Skin of body (tissue), 2 donors: ENCODE results near the gene HDAC4. TPM values are rescaled to one million over a fixed set of nuclear protein-coding genes. Genes with fewer than 3 reads are reported as not detected.

Source experiments
- DNase-seq: peaks from one replicate; lab custom pipeline; 2025; lab: John Stamatoyannopoulos, UW
- total RNA-seq: library from RNA; depleted of rRNA; stranded (reverse); fragments of >200 nt; gene quantifications from one replicate; pipeline ENCODE4 v1.2.3, GENCODE V29; 2014

Gene HDAC4
- total RNA-seq, 1 donor from 2014 or later: 22.8 TPM

DNA sequence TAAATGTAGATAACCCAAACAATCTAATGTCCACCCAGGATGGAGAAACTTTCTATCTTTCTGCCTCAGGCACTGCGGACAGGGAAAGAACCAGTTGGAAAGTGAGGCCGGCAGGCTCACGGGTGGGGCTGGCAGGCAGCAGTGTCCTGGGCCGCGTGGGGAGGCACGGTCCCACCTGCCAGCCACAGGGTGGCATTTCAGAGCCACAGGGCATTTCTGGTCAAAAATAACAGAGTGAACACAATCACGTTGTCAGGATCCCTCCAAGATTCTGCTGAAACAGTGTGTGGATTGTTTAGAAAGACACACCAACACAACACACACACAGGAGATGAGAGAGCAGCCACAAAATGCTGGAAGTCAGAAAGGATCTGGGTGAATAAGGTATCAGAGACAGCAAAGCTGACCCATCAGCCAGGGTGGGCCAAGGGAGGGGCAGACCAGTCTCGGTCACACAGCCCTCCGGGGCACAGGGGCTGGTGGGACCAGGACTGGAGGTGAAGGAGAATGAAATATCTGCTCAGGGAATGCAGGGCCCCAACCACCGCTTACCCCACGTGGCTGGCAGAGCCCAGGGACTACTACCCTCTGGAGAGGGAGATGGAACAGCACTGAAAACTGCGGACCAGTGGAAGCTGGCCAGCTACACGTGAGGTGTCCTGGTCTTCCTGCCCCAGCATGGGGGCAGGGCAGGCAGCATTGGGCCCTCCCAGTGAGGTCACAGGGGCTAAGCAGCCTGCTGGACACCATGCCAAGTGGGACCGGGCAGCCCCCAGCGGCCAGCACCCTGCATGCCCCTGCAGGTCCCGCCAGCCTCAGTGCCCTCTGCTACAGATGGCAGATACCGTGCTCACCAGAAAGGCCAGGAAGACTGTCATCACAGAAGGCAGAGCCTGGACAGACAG is 173.9 kb downstream of the HDAC4 start:
- DNase-seq: no peak

DNA sequence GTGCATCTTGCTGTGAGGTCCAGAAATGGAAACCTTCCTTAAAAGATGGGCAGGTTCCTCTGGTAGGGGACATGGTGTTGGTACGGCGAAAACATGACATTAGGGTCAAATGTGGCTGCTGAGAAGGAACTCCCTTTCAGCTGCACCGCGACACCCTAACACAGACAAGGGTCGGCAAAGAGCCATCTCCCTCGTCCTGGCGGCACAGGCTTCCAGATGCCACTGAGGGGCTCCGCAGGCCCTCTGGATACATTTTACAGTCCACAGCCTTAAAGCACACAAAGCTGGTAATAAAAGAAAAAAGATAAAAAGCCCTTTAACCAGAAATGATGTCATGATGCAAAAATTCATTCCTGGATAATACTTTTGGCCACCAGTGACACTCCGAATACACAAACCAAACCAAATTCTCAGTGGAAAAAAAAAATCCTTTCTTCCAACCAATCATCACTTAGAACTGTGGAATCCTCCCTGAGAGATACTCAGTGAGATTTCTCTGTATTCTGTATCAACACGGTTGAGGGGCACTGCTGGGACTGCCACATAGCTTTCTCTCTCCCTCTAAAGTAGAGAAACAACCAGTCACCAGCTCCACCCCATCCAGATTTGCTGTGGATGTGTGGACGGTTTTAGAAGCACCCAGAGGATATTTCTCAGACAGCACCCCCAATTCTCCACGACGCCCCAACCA is 174.8 kb downstream of the HDAC4 start:
- DNase-seq: peak; percentile 85

DNA sequence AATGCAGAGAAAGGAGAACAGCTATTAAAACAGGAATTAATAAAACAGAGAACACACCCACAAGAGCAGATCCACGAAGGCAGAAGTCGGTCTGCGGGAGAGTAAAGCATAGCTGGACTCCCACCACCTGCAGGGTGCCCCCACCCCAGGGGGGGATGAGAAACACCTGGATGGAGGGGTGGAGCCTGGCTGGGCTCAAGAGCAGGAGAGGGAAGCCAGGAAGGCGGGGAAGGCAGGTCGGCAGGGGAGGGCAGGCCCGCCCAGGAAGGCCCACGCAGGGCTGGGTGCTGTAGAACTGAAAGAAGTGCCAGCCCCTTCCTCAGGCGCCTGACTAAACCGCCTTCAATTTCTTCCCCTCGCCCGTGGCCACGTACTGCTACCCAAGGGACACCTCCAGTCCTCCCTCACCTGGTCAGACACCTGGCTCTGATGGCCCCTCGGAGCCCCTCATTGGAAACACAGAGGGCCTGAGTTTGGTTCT is 175.4 kb downstream of the HDAC4 start:
- no peak for DNase-seq

DNA sequence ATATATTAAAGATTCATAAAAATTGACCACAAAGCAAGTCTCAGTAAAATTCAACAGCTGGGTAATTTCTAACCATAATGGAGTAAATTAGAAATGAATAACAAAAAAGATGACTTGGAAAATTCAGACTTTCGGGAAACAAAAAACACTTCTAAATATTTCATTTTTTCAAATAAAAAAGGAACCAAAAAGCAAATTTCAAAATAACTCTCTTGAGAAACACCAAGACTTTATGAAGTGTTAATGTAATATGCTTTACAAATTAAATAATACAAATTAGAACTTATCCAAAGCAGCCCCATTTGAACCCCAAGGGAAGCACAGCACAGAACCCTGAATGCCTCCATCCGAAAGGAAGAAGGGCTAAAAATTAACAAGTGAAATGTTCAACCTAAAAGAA is 175.9 kb downstream of the HDAC4 start:
- DNase-seq: no peak

DNA sequence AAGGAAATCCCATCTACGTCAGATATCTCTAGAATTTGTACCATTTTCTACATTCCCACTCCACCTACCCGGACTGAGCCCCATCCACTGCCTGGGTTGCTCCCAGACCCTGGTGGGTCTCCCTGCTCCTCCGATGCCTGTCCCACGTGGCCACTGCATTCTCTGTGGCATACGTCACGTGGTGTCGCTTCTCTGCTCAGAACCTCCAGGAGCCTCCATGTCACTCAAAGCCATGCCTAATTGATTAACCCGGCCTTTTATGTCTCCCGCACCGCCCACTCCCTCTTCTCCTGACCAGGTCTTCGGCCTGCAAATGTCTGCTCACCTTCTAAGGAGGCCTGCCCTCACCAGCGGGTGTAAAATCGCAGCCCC is 176.6 kb downstream of the HDAC4 start:
- DNase-seq: peak; percentile 72

DNA sequence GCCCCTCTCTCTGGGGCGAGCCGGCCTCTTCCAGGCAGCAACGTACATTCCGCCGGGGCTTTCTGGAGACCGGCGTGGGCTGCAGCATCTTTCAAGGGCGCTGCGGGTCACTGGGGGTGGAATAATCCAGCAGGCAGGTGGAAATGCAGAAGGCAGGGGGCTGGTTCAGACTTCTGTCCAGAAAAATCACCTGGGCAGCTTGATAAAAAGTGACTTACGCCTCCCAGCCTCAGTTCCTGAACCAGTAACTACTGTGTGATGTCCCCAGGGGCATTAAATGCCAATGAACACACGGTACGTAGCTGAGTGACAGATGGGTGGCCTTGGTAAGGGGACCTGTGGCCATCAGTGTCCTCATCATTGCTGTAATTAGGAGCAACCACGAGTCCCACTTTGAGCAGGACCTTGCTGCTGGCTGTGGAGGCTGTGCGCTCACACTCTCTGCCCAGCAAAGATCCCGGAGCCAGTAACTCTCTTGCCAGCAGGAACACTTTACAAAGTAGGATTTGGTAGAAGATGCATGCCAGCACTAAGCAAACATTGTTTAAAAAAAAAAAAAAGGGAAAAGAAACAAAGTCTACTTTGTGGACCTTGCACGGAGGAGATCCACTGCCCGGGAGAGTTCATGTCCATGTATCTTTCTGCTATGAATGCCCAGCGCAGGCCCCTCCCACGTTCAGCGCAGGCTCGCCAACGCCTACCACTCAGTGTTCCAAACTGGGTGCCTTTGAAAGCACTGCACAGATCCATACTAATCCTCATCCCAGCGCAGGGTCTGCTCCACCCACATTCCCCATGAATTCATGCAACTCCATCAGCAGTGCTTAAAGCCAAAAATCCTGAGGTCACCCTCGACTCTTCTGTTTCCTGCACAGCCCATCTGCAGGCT is 177.3 kb downstream of the HDAC4 start:
- peak; percentile 94 for DNase-seq

DNA sequence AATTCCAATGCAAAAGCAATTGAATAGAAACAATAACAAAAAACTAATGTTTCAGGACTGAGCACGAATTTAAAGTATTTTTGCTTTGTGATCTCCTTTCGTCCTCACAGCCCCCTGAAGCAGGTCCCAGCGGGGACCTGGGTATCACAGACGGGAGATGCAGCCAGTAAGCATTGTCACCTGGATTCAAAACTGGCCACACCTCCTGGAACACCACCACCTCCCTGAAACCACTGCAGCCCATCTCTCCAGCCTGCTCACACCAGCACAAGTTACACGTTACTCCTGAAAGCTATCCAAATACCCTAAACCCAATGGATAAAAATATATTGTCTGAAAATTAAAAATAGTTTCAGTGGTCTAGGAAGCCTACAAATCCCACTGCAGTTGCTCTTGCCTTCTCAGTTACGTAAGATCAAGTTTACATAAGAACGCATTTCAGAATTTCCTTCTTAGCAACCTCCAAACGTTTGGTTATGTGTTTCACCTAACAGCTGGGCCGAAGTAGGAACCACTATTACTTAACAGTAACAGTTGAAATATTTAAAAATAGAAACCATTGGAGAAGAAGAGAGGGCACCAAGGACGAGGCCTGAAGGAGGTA is 178.0 kb downstream of the HDAC4 start:
- no peak for DNase-seq

DNA sequence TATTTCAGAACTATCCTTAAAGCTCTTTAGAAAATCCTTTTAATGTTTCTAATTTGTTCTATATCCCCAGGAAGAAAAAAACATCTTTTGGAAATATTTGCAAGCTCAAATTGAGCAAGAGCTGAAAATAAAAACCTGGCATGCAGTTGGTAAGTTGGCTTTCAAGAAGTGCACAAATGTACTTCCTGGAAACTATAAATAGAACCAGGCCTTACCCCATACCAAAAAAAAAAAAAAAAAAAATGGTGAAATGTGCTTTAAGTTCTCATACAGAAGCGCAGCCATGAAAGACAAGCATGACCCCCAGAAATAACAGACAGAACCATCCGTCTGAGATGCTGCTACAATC is 178.5 kb downstream of the HDAC4 start:
- DNase-seq: peak; percentile 68

DNA sequence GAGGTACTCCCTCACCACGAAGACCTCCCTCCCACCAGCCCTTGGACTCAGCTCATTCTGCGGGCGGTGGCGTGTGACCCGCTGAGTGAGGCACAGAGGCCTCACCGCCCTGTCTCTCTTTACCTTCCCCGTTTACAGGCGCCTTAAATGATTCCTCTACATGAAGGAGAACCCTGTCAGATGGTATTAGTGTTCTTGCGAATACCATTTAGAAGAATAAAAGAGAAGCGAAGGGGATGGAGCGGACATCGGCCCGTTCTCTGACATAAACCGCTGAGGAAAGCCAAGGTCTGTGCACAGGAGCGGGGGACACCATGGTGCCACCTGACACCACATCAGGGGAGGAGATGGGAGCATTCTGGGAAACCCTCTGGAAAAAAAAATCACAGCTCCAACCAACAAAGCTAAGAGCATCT is 179.8 kb downstream of the HDAC4 start:
- DNase-seq: no peak

DNA sequence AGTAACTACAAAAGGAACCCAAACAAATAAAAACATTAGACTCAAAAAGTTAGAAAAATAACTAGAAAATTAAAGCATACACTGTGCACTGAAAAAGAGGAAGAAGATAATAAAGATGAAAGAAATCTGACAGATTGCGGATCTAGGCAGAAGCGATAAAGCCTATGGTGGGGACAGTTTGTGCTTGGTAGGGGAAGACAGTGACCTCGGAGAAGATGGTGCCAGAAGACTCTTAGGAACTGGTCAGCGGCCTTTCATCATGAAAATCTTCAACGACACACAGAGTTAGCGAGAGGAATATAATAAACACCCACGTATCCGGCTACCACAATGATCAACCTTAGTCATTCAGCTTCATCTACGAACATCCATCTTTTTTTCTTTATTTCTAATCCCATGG is 180.5 kb downstream of the HDAC4 start:
- DNase-seq: no peak

DNA sequence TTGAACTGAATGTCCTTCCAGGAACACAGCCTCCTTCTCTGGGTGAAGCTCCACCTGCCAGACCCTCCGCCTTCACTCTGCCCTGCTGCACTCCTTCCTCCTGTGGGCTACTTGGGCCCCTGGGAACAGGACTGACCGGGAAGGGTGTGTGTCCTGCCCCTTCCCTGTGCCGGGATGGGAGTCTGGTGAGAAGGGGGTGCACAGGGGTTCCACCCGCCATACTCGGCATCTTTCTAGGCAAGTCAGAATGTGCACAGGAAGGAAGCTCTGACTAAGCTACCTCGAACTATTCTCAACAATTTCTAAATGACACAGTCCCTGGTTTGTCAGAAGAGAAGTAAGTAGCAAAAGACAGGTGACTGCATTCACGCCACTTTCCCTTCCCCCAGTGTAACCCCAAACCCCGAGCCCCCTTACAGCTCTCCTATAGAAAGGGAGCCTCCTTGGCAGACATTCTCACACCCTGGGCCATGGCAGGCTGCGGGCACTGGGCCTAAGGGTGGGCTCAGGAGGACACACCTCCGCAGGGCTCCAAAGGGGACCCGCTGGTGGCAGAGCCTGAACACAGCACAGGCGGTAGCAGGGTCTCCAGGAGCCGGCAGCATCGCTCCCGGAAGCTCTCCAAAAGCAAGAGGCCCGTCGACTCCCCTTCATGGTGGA is 184.1 kb downstream of the HDAC4 start:
- no peak for DNase-seq

DNA sequence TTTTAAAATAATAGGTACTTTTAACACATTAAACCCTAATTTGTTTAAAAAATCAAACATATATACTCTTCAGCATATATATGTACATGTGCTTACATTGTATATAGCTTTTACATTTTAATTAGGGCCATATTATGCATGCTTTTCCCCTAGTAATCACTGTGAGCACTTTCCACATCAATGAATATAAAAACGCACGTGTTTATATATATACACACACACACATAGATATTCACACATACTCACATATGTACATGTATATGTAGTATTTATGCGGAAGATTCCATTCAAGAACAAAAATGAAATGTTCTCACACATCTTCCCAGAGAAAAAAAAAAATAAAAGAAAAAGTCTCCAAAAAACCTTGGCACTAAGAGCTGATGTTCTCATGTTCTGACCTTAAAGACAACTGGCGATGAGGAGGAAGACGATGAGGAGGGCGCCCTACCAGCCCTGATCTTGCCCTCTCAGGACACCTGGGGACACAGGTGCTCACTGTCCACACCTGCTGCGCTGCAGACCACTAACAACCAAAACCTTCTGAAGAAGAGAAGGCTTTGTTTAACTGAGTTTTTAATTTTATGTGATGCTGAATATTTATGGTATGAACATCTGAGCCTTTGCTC is 184.7 kb downstream of the HDAC4 start:
- no peak for DNase-seq

DNA sequence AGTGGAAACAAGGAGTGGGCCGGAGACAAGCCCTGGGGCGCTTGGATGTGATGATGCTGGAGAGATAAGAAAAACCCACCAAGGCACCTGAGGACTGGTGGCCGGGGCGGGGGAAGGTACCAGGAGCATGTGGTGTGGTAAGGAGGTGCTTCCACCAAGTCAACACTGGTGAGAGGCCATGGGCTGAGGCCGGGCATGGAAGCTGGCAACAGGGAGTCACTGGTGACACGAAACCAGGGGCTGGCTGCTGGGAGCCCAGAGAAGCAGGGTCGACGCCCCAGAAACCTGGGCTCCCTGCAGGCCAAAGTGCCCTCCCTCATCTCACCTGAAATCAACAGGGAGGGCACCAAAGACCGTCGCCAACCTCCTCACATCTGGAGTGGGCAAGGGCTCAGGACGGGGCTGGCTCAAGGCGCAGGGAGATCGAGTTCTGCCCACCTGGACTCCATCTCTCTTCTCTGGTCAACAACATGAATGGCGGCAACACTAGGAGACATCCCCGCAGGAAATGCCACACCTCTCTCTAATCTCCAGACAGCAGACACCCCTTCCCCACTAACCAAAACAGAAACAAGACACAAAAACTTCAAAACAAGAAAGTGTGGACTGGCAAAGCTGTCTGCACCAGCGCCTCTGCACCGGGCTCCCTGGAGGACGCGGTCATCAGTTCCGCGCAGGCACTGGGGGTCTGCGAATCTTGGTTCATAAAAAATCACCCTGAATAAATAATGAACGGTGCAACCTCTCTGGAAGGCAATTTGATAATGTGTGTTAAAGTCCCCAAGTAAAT is 185.5 kb downstream of the HDAC4 start:
- DNase-seq: no peak

DNA sequence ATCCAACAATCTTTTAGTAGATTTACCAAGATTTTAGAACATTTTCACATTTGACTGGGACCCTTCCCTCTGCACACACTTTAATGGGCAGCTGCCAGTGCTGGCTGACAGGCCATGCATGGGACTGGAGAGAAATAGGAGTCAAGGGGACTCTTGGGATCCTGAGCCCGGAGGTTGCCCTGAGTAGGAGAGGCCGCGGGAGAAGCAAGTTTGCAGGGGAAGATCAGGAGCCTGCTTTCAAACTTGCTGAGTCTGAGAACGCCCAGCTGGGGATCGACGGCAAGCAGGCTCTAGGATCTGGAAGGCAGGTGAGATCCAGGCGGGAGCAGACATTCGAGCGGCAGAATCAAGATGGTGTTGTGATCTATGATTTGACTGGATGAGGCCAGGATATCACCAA is 186.1 kb downstream of the HDAC4 start:
- DNase-seq: no peak

DNA sequence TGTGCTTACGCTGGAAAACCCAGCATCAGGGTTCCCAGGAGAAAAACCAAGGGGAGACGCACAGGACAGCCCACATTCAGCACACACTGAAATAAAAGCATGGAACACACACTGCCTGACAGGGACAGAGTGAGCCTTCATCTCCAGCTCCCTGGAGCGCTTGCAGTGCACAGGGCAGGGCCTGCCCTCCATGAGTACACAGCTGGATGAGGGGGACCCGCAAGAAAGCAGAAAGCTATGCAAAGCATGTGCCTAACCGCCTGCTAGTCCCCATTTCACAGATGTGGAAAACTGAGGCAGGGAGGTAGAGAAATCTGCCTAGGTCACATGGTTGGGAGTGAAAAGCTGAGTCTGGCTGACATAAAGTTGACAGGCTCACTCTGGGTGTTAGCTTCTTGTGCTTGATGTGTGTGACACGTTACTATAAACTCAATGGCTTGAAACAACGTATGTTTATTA is 187.1 kb downstream of the HDAC4 start:
- no peak for DNase-seq

DNA sequence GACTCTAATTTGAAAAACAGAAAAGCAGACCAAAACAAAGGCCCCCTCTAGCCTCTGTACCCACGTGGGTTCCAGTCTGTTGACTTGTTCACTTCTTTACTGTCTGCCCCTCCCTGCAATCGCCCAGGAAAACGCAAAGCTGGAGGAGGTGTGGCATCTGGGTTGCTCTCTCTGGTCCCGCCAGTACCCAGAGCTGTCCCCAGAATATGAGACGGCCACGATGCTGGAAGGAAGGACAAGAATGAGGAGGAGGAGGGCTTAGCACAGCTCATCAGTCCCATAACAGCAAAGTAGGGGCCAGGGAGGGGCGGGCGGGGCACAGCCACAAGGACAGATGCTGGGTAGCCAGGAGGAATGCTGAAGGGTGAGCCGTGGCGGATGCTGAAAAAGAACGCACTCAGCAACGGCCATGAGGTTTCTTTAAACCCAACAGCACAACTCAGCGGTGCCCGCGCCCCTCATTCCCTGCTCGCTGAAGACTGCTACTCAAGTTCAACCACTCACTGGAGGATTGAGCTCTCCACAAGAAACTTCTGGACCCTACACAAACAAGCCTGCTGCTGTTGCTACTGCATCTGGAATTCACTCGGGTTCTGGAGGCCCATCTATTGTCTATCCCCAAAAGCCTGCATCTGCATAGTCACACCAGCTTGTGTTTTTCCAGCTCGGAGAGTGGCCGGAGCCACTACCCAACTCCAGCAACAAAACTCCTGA is 187.7 kb downstream of the HDAC4 start:
- no peak for DNase-seq

DNA sequence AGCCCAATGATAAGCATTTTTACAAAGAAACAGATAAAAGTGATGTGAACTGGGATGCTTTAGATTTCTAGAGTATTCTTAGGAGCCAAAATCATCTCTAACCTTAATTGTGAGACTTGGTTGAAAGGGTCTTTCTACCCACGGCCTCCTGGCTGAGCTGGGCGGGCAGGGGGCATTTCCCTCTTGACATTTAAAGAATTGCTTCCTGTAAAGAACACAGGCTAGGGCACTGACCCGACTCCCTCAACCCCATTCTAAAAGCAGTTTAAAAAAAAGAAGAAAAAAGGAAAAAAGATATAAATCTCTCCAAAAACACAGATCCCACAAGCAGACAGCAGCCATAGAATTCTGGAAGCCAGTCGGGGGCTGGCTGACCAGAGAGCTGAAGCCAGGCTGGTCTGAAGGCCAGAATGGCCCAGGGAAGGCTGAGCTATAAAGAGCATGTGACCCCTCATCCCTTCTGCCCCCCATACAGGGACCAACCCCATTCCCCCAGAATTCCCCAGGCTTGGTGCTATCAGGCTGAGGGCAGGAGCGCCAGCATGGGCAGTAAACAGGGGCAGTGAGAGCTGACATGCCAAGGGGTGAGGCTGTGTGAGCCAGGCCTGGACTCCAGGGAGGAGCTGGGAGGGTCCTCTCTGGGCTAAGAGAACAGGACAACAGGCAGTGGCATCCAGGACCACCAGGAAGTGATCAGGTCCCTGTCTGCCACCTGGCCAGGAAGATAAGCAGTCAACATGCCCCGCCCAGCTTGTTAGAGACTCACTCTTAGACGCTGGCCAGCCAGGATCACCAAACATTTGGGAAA is 188.5 kb downstream of the HDAC4 start:
- DNase-seq: no peak
